Measurements from ENCODE around the gene ACER1. TPM values are rescaled to one million over a fixed set of nuclear protein-coding genes. Genes with fewer than 3 reads are reported as not detected.

The ACER1 gene
- total RNA-seq, 1 experiment from 2014 or later, result not detected

- DNase-seq, result peak; percentile 82
- no peak overlapping the region for H3K4me3 ChIP-seq (ENCODE audit: insufficient read depth, low read depth, low read length)
- peaks cover 9% of the 10 kb centered on the region for H3K36me3 ChIP-seq (replicated peaks; ENCODE audit: control insufficient read depth, insufficient read depth, low read length)
- no peaks in the 10 kb centered on the region for H3K27me3 ChIP-seq (ENCODE audit: control insufficient read depth, insufficient read depth, low read length)
Measured at GRCh38 chr19:6271721-6272410, 61.5 kb downstream of the ACER1 start.

GRCh38 chr19:6271251-6271650 is 62.2 kb downstream of the ACER1 start:
- no peaks in the 10 kb centered on the region for H3K27me3 ChIP-seq (ENCODE audit: control insufficient read depth, insufficient read depth, low read length)
- peaks cover 9% of the 10 kb centered on the region for H3K36me3 ChIP-seq (replicated peaks; ENCODE audit: control insufficient read depth, insufficient read depth, low read length)
- H3K4me3 ChIP-seq (ENCODE audit: insufficient read depth, low read depth, low read length), result no peak overlapping the region
- DNase-seq, result peak; percentile 85

- DNase-seq, result no peak
- peaks cover 9% of the 10 kb centered on the region for H3K36me3 ChIP-seq (replicated peaks; ENCODE audit: control insufficient read depth, insufficient read depth, low read length)
- no peaks in the 10 kb centered on the region for H3K27me3 ChIP-seq (ENCODE audit: control insufficient read depth, insufficient read depth, low read length)
- no peak overlapping the region for H3K4me3 ChIP-seq (ENCODE audit: insufficient read depth, low read depth, low read length)
Measured at GRCh38 chr19:6270822-6271221, 62.6 kb downstream of the ACER1 start.

GRCh38 chr19:6270076-6270745 is 63.2 kb downstream of the ACER1 start:
- peak; percentile 26 for DNase-seq
- no peak overlapping the region for H3K4me3 ChIP-seq (ENCODE audit: insufficient read depth, low read depth, low read length)
- peaks cover 9% of the 10 kb centered on the region for H3K36me3 ChIP-seq (replicated peaks; ENCODE audit: control insufficient read depth, insufficient read depth, low read length)
- H3K27me3 ChIP-seq (ENCODE audit: control insufficient read depth, insufficient read depth, low read length), result no peaks in the 10 kb centered on the region

GRCh38 chr19:6269101-6269886 is 64.1 kb downstream of the ACER1 start:
- no peak overlapping the region for H3K4me3 ChIP-seq (ENCODE audit: insufficient read depth, low read depth, low read length)
- peaks cover 9% of the 10 kb centered on the region for H3K36me3 ChIP-seq (replicated peaks; ENCODE audit: control insufficient read depth, insufficient read depth, low read length)
- peak; percentile 33 for DNase-seq
- no peaks in the 10 kb centered on the region for H3K27me3 ChIP-seq (ENCODE audit: control insufficient read depth, insufficient read depth, low read length)

GRCh38 chr19:6268382-6268771 is 65.0 kb downstream of the ACER1 start:
- no peaks in the 10 kb centered on the region for H3K27me3 ChIP-seq (ENCODE audit: control insufficient read depth, insufficient read depth, low read length)
- H3K4me3 ChIP-seq (ENCODE audit: insufficient read depth, low read depth, low read length), result no peak overlapping the region
- peaks cover 10% of the 10 kb centered on the region for H3K36me3 ChIP-seq (replicated peaks; ENCODE audit: control insufficient read depth, insufficient read depth, low read length)
- DNase-seq, result no peak

- no peak overlapping the region for H3K4me3 ChIP-seq (ENCODE audit: insufficient read depth, low read depth, low read length)
- no peak for DNase-seq
- H3K36me3 ChIP-seq (replicated peaks; ENCODE audit: control insufficient read depth, insufficient read depth, low read length), result peaks cover 12% of the 10 kb centered on the region
- H3K27me3 ChIP-seq (ENCODE audit: control insufficient read depth, insufficient read depth, low read length), result no peaks in the 10 kb centered on the region
Measured at GRCh38 chr19:6267552-6268381, 65.6 kb downstream of the ACER1 start.

- Histone ChIP-seq H3K27me3 (ENCODE audit: control insufficient read depth, insufficient read depth, low read length) (no peaks in the 10 kb centered on the region), H3K36me3 (replicated peaks; ENCODE audit: control insufficient read depth, insufficient read depth, low read length) (peaks cover 10% of the 10 kb centered on the region), H3K4me3 (ENCODE audit: insufficient read depth, low read depth, low read length) (no peak overlapping the region)
- DNase-seq, result no peak
Measured at GRCh38 chr19:6264803-6265202, 68.6 kb downstream of the ACER1 start.

- Histone ChIP-seq H3K27me3 (ENCODE audit: control insufficient read depth, insufficient read depth, low read length) (no peaks in the 10 kb centered on the region), H3K4me3 (ENCODE audit: insufficient read depth, low read depth, low read length) (no peak overlapping the region), H3K36me3 (replicated peaks; ENCODE audit: control insufficient read depth, insufficient read depth, low read length) (peaks cover 10% of the 10 kb centered on the region)
- DNase-seq, result peak; percentile 82
Measured at GRCh38 chr19:6263735-6264444, 69.5 kb downstream of the ACER1 start.

- H3K36me3 ChIP-seq (replicated peaks; ENCODE audit: control insufficient read depth, insufficient read depth, low read length), result peaks cover 13% of the 10 kb centered on the region
- peak; percentile 32 for DNase-seq
- H3K4me3 ChIP-seq (ENCODE audit: insufficient read depth, low read depth, low read length), result no peak overlapping the region
- no peaks in the 10 kb centered on the region for H3K27me3 ChIP-seq (ENCODE audit: control insufficient read depth, insufficient read depth, low read length)
Measured at GRCh38 chr19:6263306-6263705, 70.1 kb downstream of the ACER1 start.

- H3K4me3 ChIP-seq (ENCODE audit: insufficient read depth, low read depth, low read length), result no peak overlapping the region
- peaks cover 16% of the 10 kb centered on the region for H3K36me3 ChIP-seq (replicated peaks; ENCODE audit: control insufficient read depth, insufficient read depth, low read length)
- DNase-seq, result no peak
- no peaks in the 10 kb centered on the region for H3K27me3 ChIP-seq (ENCODE audit: control insufficient read depth, insufficient read depth, low read length)
Measured at GRCh38 chr19:6262519-6262918, 70.9 kb downstream of the ACER1 start.

- DNase-seq, result peak; percentile 32
- Histone ChIP-seq H3K4me3 (ENCODE audit: insufficient read depth, low read depth, low read length) (no peak overlapping the region), H3K27me3 (ENCODE audit: control insufficient read depth, insufficient read depth, low read length) (no peaks in the 10 kb centered on the region), H3K36me3 (replicated peaks; ENCODE audit: control insufficient read depth, insufficient read depth, low read length) (peaks cover 16% of the 10 kb centered on the region)
Measured at GRCh38 chr19:6261883-6262282, 71.5 kb downstream of the ACER1 start.

GRCh38 chr19:6260912-6261650 is 72.3 kb downstream of the ACER1 start:
- Histone ChIP-seq H3K27me3 (ENCODE audit: control insufficient read depth, insufficient read depth, low read length) (no peaks in the 10 kb centered on the region), H3K36me3 (replicated peaks; ENCODE audit: control insufficient read depth, insufficient read depth, low read length) (peaks cover 16% of the 10 kb centered on the region), H3K4me3 (ENCODE audit: insufficient read depth, low read depth, low read length) (no peak overlapping the region)
- DNase-seq, result peak; percentile 94

Measured in H7 (cell line).